Adrenal gland (tissue), 12 donors: ENCODE results near the gene ANKRD30A. TPM values are rescaled to one million over a fixed set of nuclear protein-coding genes. Genes with fewer than 3 reads are reported as not detected.

Source experiments
- DNase-seq, 7 donors: peaks; one replicate each; pipeline ENCODE4 v3.0.0-alpha.2; 2019 to 2020
- H3K27ac ChIP-seq, 5 donors: fragments of 200-600 bp; sonication (generic) in 4 of 5; 1 replicate in 3 of 5; 2 replicates in 2 of 5; pipeline versions ENCODE4 v1.5.1 to v1.8.0; 2016 to 2020; ENCODE audit warnings: mild to moderate bottlenecking in 1 of 5
- H3K27me3 ChIP-seq: fragments of 200-600 bp; 2 replicates; pipeline ENCODE4 v1.8.0; 2021
- H3K36me3 ChIP-seq, 2 donors: fragments of 200-600 bp; replicated peaks in 1 of 2; 1 replicate in 1 of 2; 2 replicates in 1 of 2; pipeline versions ENCODE4 v1.5.1 to v1.8.0; 2018 to 2022
- H3K4me1 ChIP-seq, 2 donors: fragments of 200-600 bp; replicated peaks in 1 of 2; 1 replicate in 1 of 2; 2 replicates in 1 of 2; pipeline versions ENCODE4 v1.5.1 to v1.8.0; 2018 to 2021
- H3K4me3 ChIP-seq, 4 donors: fragments of 200-600 bp; sonication (generic) in 3 of 4; one replicate each; pipeline ENCODE4 v1.5.1; 2016 to 2018
- H3K9me3 ChIP-seq, 3 donors: fragments of 200-600 bp; sonication (generic) in 1 of 3; replicated peaks in 1 of 3; 1 replicate in 2 of 3; 2 replicates in 1 of 3; pipeline versions ENCODE4 v1.5.1 to v1.8.0; 2016 to 2021
- POLR2A ChIP-seq, 2 donors: fragments of 450-650 bp; IDR thresholded peaks; one replicate each; pipeline ENCODE4 v1.6.1; 2017; ENCODE audit warnings: antibody characterized with exemption in 2 of 2, mild to moderate bottlenecking in 2 of 2, moderate library complexity in 1 of 2
- WGBS, 4 donors: extraction: QIAGEN DNeasy Blood & Tissue Kit in 2 of 4; methylation state at CpG; one replicate each; pipeline versions ENCODE4 v1.1.5 to v1.1.7; 2013 to 2017; 5-methylcytosine and 5-hydroxymethylcytosine counted together
- intact Hi-C, 2 donors: fragments of 100-400 bp; cut with DNase I; formaldehyde crosslinking; loops; one replicate each; pipeline versions ENCODE4 v1.14.1 to v1.15.0; 2022 to 2023
- polyA plus RNA-seq, 3 donors: library from polyadenylated mRNA; stranded (reverse); fragments of 200-250 nt in 2 of 3; fragments of 350-450 nt in 1 of 3; fragmentation: Illumina TruSeq in 1 of 3; extraction: RNeasy Lipid Tissue Mini Kit (QIAGEN cat#74804) in 1 of 3; gene quantifications; one replicate each; pipeline ENCODE4 v1.2.3, GENCODE V29; 2013 to 2014
- total RNA-seq, 9 donors: library from RNA; depleted of rRNA in 4 of 9; stranded (reverse); fragments of >200 nt in 4 of 9; fragments of 120-200 nt in 1 of 9; fragmentation: NEBNext Ultra II Directional in 1 of 9; extraction: Animal tissue kit (Norgen Biotek cat#: 25700) in 1 of 9; gene quantifications; one replicate each; pipeline versions ENCODE4 v1.1.0 to v1.2.4, GENCODE V29; 2013 to 2023
- TF ChIP-seq, protein P1 (sequence below), 6 experiments: fragments of 450-650 bp in 4 of 6; fragments of 200-600 bp in 2 of 6; sonication (generic) in 1 of 6; IDR thresholded peaks; 1 replicate in 5 of 6; 2 replicates in 1 of 6; pipeline versions ENCODE4 v1.5.1 to v1.8.0; 2016 to 2021; ENCODE audit warnings: antibody characterized with exemption in 6 of 6, mild to moderate bottlenecking in 2 of 6, moderate library complexity in 1 of 6
- donor health status: healthy with polysubstance abuse.
- donor health status: Bipolar disorder and iron deficiency.
- donor health status: DM: yes; HTN: yes; CAD: no.
- donor health status: DM: no; HTN: no; CAD: no.
- donor health status: DM: no; HTN: no; CAD: no.
- donor health status: DM: yes; HTN: yes; CAD: no.

ANKRD30A gene
- total and polyA plus RNA-seq, 12 donors = not detected

GRCh38 chr10:37226524-37226923 is 101.1 kb downstream of the ANKRD30A start:
- Histone ChIP-seq H3K9me3 (no peaks in the 10 kb centered on the region), H3K4me1 (no peaks in the 10 kb centered on the region), H3K4me3 (no peak overlapping the region), H3K27ac (no peak overlapping the region), H3K27me3 (no peaks in the 10 kb centered on the region), H3K36me3 (no peaks in the 10 kb centered on the region)
- no peak for DNase-seq
- TF ChIP-seq, protein P1, sequence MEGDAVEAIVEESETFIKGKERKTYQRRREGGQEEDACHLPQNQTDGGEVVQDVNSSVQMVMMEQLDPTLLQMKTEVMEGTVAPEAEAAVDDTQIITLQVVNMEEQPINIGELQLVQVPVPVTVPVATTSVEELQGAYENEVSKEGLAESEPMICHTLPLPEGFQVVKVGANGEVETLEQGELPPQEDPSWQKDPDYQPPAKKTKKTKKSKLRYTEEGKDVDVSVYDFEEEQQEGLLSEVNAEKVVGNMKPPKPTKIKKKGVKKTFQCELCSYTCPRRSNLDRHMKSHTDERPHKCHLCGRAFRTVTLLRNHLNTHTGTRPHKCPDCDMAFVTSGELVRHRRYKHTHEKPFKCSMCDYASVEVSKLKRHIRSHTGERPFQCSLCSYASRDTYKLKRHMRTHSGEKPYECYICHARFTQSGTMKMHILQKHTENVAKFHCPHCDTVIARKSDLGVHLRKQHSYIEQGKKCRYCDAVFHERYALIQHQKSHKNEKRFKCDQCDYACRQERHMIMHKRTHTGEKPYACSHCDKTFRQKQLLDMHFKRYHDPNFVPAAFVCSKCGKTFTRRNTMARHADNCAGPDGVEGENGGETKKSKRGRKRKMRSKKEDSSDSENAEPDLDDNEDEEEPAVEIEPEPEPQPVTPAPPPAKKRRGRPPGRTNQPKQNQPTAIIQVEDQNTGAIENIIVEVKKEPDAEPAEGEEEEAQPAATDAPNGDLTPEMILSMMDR (IDR thresholded peaks at IDR 0.05) = no peak
- TF ChIP-seq POLR2A (IDR thresholded peaks at IDR 0.05) = no peak
- intact Hi-C loops = no loop called here

- WGBS, 4 donors = 72 to 84% (median 77%) methylated on average over 3 of the region's 3 CpGs
- DNase-seq = no peak
- TF ChIP-seq, protein P1 (IDR thresholded peaks at IDR 0.05) = no peak
- no peak for TF ChIP-seq POLR2A (IDR thresholded peaks at IDR 0.05)
These were observed 109.3 kb downstream of the ANKRD30A start for GRCh38 chr10:37234692-37235091.

DNA sequence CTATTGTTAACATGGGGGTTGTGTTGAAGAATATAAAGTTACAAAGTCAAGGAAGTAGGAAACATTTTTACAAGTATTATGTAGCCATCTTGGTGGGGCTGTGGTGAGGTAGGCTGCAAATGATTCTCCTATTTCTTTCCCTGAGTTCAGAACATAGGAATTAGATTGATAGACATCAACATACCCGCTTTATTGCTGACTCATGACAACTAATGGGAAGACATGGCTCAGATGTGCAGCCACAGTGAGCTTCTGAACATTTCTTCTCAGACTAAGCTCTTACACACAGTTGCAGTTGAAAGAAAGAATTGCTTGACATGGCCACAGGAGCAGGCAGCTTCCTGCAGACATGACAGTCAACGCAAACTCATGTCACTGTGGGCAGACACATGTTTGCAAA is 110.7 kb downstream of the ANKRD30A start:
- Histone ChIP-seq H3K9me3 (no peaks in the 10 kb centered on the region), H3K4me1 (no peaks in the 10 kb centered on the region), H3K4me3 (no peak overlapping the region), H3K36me3 (no peaks in the 10 kb centered on the region), H3K27ac (no peak overlapping the region), H3K27me3 (no peaks in the 10 kb centered on the region)
- TF ChIP-seq POLR2A (IDR thresholded peaks at IDR 0.05) = no peak
- TF ChIP-seq, protein P1 (IDR thresholded peaks at IDR 0.05) = no peak
- DNase-seq = no peak
- intact Hi-C loops = no loop called here
- 64 to 78% (median 70%) methylated on average over 2 of the region's 2 CpGs for WGBS, 4 donors

More at GRCh38 chr10:37234692-37235091, 109.3 kb downstream of the ANKRD30A start:
- no peak overlapping the region for H3K4me3 ChIP-seq
- intact Hi-C loops = no loop called here
- no peaks in the 10 kb centered on the region for H3K36me3 ChIP-seq
- H3K9me3 ChIP-seq = no peaks in the 10 kb centered on the region
- no peaks in the 10 kb centered on the region for H3K27me3 ChIP-seq
- H3K27ac ChIP-seq = no peak overlapping the region
- H3K4me1 ChIP-seq = no peaks in the 10 kb centered on the region

DNA sequence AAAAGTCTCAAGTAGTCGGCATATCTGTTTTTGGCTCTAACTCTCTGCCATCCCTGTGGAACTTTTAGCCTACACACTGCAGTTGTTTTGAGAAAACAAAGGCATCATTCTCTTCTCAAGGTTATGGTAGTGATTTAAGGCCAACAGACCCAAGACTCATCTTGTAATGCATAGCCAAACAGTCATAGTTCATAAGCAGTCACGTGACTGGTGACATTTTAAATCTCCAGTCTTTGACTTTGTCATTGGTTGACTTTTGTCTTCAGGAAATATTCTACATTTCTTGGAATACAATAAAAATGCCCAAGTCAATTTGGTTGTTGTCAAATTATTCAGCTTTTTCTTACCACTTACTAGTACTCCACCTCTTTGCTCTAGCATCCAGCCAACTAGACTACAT is 114.8 kb downstream of the ANKRD30A start:
- Histone ChIP-seq H3K9me3 (peaks cover 0 to 2% (median 0%) of the 10 kb centered on the region in 3 donors), H3K4me3 (no peak overlapping the region), H3K27me3 (no peaks in the 10 kb centered on the region), H3K36me3 (no peaks in the 10 kb centered on the region), H3K27ac (no peak overlapping the region), H3K4me1 (no peaks in the 10 kb centered on the region)
- no peak for DNase-seq
- 61 to 83% (median 72%) methylated on average over 2 of the region's 2 CpGs for WGBS, 4 donors
- TF ChIP-seq POLR2A (IDR thresholded peaks at IDR 0.05) = no peak
- TF ChIP-seq, protein P1 (IDR thresholded peaks at IDR 0.05) = no peak
- intact Hi-C loops = no loop called here
